Heart right ventricle (tissue), 16 donors: ENCODE data around the gene P3H3. TPM values are rescaled to one million over a fixed set of nuclear protein-coding genes. Genes with fewer than 3 reads are reported as not detected.

Experiments
- ATAC-seq, 8 donors: fragments of 200-7000 bp; cut with Tn5 transposase; one replicate each; pipeline ENCODE4 v1.9.1; 2020; ENCODE audit warnings: mild to moderate bottlenecking in 8 of 8, moderate library complexity in 8 of 8, moderate number of reproducible peaks in 1 of 8
- DNase-seq, 2 donors: peaks; one replicate each; pipeline ENCODE4 v3.0.0-alpha.2; 2020
- H3K27ac ChIP-seq, 10 donors: fragments of 200-600 bp; sonication (generic) in 2 of 10; one replicate each; pipeline versions ENCODE4 v1.5.0 to v1.8.0; 2020 to 2022; ENCODE audit warnings: mild to moderate bottlenecking in 3 of 10
- H3K27me3 ChIP-seq, 7 donors: fragments of 200-600 bp; one replicate each; pipeline ENCODE4 v1.8.0; 2021 to 2022; ENCODE audit warnings: mild to moderate bottlenecking in 2 of 7
- H3K36me3 ChIP-seq, 9 donors: fragments of 200-600 bp; sonication (generic) in 1 of 9; one replicate each; pipeline versions ENCODE4 v1.5.0 to v1.8.0; 2020 to 2022; ENCODE audit warnings: mild to moderate bottlenecking in 2 of 9
- H3K4me1 ChIP-seq, 9 donors: fragments of 200-600 bp; sonication (generic) in 1 of 9; one replicate each; pipeline versions ENCODE4 v1.5.0 to v1.8.0; 2020 to 2022; ENCODE audit warnings: mild to moderate bottlenecking in 4 of 9
- H3K4me3 ChIP-seq, 10 donors: fragments of 200-600 bp; sonication (generic) in 2 of 10; one replicate each; pipeline versions ENCODE4 v1.5.0 to v1.8.0; 2020 to 2022; ENCODE audit warnings: mild to moderate bottlenecking in 7 of 10, moderate library complexity in 2 of 10
- H3K9me3 ChIP-seq, 11 donors: fragments of 200-600 bp in 10 of 11; sonication (generic) in 2 of 11; one replicate each; pipeline versions ENCODE4 v1.5.0 to v1.8.0; 2013 to 2022; ENCODE audit warnings: mild to moderate bottlenecking in 2 of 11, control low read depth in 1 of 11, moderate library complexity in 1 of 11
- WGBS, 2 donors: extraction: QIAGEN DNeasy Blood & Tissue Kit; methylation state at CpG; one replicate each; pipeline ENCODE4 v1.1.7; 2013; ENCODE audit warnings: inconsistent platforms in 1 of 2; 5-methylcytosine and 5-hydroxymethylcytosine counted together
- intact Hi-C, 10 donors: fragments of 100-400 bp; cut with DNase I; formaldehyde crosslinking; loops; one replicate each; pipeline versions ENCODE4 v1.11.1 to v1.14.2; 2022
- polyA plus RNA-seq, 2 donors: library from polyadenylated mRNA; stranded (reverse); fragments of 200-250 nt; gene quantifications; one replicate each; pipeline ENCODE4 v1.2.3, GENCODE V29; 2013
- total RNA-seq, 10 donors: library from RNA; stranded (reverse); fragmentation: NEBNext Ultra II Directional in 3 of 10; extraction: Animal tissue kit (Norgen Biotek cat#: 25700) in 3 of 10; gene quantifications; one replicate each; pipeline versions ENCODE4 v1.2.1 to v1.2.4, GENCODE V29; 2021 to 2023
- TF ChIP-seq, protein P1 (sequence below), 9 donors: fragments of 200-600 bp; sonication (generic) in 2 of 9; IDR thresholded peaks; one replicate each; pipeline versions ENCODE4 v1.5.0 to v1.8.0; 2021 to 2022; ENCODE audit warnings: antibody characterized with exemption in 9 of 9, mild to moderate bottlenecking in 5 of 9, moderate library complexity in 1 of 9
- donor health status: Arrhythmogenic right ventricular cardiomyopathy.
- donor health status: ischemic (EF 13 %, LVEDD 7.1; RV severe dilation, severe dysfunction).
- donor health status: healthy with polysubstance abuse.
- donor health status: DM: no; HTN: yes; CAD: no.
- donor health status: DM: no; HTN: no; CAD: no.
- donor health status: ischemic (EF 25% LVEDD 6.9; RV normal size, moderate dysfunction).
- donor health status: ischemic (EF 25% LVEDD 5.7; RV mildly dilated, moderate dysfunction).
- donor health status: healthy.
- donor health status: DM: yes; HTN: yes; CAD: no.
- donor health status: Ischemic cardiomyopathy.
- donor health status: ischemic (EF 35%, LVEDD 5.7; RV mildly dilated, moderate dysfunction).
- donor health status: nonischemic (EF 11% LVEDD 7.7; RV severe dilation, severe dysfunction).
- donor health status: DM: yes; HTN: yes; CAD: no.
- donor health status: PGD.
- donor health status: ischemic (EF 29% LVEDD 5.4; RV normal size, mild dysfunction).
- donor health status: nonischemic (EF 23%, LVEDD 6.1; RV moderate dilation, normal function).

P3H3 gene
- total and polyA plus RNA-seq, 12 donors: 6.4 to 37.8 (median 16.0) TPM

DNA sequence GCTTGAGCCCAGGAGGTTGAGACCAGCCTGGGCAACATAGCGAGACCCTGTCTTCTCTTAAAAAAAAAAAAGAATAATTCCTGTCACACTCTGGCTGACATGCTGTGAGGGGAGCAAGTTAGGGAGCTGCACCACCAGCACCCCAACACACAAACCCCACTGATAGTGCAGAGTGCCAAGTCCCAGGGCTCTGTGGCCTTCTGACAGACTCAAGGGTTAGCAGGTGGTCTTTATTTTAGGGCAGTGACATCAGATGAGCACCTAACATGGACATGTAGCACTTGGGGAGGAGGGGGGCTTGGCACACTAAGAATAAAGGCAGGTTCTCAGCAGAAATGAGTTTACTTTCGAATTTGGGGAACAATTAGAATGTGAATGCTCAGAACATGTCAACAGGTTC lies 30.6 kb downstream of the P3H3 start:
- Histone ChIP-seq H3K36me3 (peaks cover 5 to 89% (median 79%) of the 10 kb centered on the region in 9 donors), H3K4me3 (no peak overlapping the region), H3K4me1 (peaks cover 0 to 4% (median under 1%) of the 10 kb centered on the region in 9 donors), H3K9me3 (no peaks in the 10 kb centered on the region), H3K27me3 (no peaks in the 10 kb centered on the region), H3K27ac (no peak overlapping the region)
- DNase-seq (no peak), ATAC-seq (no peak)
- TF ChIP-seq, protein P1, sequence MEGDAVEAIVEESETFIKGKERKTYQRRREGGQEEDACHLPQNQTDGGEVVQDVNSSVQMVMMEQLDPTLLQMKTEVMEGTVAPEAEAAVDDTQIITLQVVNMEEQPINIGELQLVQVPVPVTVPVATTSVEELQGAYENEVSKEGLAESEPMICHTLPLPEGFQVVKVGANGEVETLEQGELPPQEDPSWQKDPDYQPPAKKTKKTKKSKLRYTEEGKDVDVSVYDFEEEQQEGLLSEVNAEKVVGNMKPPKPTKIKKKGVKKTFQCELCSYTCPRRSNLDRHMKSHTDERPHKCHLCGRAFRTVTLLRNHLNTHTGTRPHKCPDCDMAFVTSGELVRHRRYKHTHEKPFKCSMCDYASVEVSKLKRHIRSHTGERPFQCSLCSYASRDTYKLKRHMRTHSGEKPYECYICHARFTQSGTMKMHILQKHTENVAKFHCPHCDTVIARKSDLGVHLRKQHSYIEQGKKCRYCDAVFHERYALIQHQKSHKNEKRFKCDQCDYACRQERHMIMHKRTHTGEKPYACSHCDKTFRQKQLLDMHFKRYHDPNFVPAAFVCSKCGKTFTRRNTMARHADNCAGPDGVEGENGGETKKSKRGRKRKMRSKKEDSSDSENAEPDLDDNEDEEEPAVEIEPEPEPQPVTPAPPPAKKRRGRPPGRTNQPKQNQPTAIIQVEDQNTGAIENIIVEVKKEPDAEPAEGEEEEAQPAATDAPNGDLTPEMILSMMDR (IDR thresholded peaks at IDR 0.05): no peak
- 92 to 100% methylated on average over 2 of the region's 2 CpGs for WGBS, 2 donors
- intact Hi-C loops: no loop called here

DNA sequence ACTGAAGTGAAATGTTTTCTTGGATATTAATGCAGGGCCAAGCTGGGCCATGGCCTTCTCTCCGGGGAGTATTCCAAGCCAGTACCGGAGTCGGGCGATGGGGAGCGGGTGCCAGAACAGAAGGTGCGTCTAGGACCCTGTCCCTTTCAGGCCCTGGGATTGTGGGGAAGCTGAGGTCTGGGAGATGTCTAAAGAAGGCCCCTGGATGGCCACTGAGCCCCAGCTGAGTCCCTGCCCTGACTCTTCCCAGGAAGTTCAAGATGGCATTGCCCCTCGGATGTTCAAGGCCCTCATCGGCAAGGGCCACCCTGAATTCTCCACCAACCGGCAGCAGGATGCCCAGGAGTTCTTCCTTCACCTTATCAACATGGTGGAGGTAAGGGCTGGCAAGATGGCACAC lies 31.9 kb downstream of the P3H3 start:
- Histone ChIP-seq H3K36me3 (peaks cover 5 to 100% (median 91%) of the 10 kb centered on the region in 9 donors), H3K27me3 (no peaks in the 10 kb centered on the region), H3K9me3 (no peaks in the 10 kb centered on the region), H3K4me1 (no peaks in the 10 kb centered on the region), H3K27ac (no peak overlapping the region), H3K4me3 (no peak overlapping the region)
- intact Hi-C loops: loop anchor here in 1 of 10 donors (10.0 kb wide), 1 partner anchor 85 kb away; the partner anchor contains the start of genes C12orf57 and RNU7-1
- DNase-seq (no peak), ATAC-seq (no peak)
- WGBS, 2 donors: 95 to 97% methylated on average over 9 of the region's 9 CpGs
- TF ChIP-seq, protein P1 (IDR thresholded peaks at IDR 0.05): no peak

DNA sequence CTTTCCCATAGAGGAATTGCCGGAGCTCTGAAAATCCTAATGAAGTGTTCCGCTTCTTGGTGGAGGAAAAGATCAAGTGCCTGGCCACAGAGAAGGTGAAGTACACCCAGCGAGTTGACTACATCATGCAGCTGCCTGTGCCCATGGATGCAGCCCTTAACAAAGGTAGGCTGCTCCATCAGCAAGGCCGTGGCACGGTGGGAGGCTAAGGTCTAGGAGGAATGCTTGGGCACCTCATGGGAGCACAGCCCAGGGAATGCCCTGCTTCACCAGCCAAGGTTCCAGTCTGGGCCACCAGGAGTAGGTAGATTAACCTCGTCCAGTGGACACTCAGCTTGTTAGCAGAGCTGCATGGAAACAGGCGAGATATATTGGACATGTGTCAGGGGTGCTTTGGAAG lies 32.7 kb downstream of the P3H3 start:
- Histone ChIP-seq H3K36me3 (peaks cover 5 to 100% (median 87%) of the 10 kb centered on the region in 9 donors), H3K4me1 (no peaks in the 10 kb centered on the region), H3K9me3 (no peaks in the 10 kb centered on the region), H3K4me3 (no peak overlapping the region), H3K27me3 (no peaks in the 10 kb centered on the region), H3K27ac (no peak overlapping the region)
- TF ChIP-seq, protein P1 (IDR thresholded peaks at IDR 0.05): no peak
- WGBS, 2 donors: 96 to 97% methylated on average over 7 of the region's 7 CpGs
- ATAC-seq (no peak), DNase-seq (no peak)
- intact Hi-C loops: loop anchor here in 1 of 10 donors (10.0 kb wide), 1 partner anchor 84 kb away; the partner anchor contains the start of genes C12orf57 and RNU7-1

DNA sequence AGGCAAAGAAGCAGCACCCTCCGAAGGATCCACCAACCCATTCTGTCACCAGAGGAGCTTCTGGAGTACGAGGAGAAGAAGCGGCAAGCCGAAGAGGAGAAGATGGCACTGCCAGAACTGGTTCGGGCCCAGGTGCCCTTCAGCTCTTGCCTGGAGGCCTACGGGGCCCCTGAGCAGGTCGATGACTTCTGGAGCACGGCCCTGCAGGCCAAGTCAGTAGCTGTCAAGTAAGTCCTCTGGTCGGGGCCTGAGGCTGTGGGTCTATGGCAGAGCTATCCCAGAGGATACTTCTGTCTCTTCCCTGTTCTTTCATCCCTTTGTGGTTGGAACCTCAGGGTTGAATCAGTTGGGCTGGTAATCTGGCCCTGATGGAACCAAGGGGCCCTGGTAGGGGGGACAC lies 33.2 kb downstream of the P3H3 start:
- WGBS, 2 donors: 95 to 97% methylated on average over 9 of the region's 9 CpGs
- TF ChIP-seq, protein P1 (IDR thresholded peaks at IDR 0.05): no peak
- H3K27ac ChIP-seq: no peak overlapping the region
- intact Hi-C loops: loop anchor here in 1 of 10 donors (10.0 kb wide), 1 partner anchor 83 kb away; the partner anchor contains the start of genes C12orf57 and RNU7-1
- no peaks in the 10 kb centered on the region for H3K27me3 ChIP-seq
- DNase-seq (no peak), ATAC-seq (no peak)
- H3K9me3 ChIP-seq: no peaks in the 10 kb centered on the region
- H3K4me3 ChIP-seq: no peak overlapping the region
- H3K4me1 ChIP-seq: peaks cover 0 to under 1% (median 0%) of the 10 kb centered on the region in 9 donors
- H3K36me3 ChIP-seq: peaks cover 5 to 100% (median 82%) of the 10 kb centered on the region in 9 donors
